Panc1 (cell line): ENCODE data around the gene LCE6A.

ENCODE experiments used
- CTCF ChIP-seq: fragments of 450-650 bp; IDR thresholded peaks from 2 replicates; pipeline ENCODE4 v1.5.1; 2017; ENCODE audit warnings: mild to moderate bottlenecking
- POLR2AphosphoS5 ChIP-seq: IDR thresholded peaks from 2 replicates; pipeline ENCODE4 v1.6.1; 2012; ENCODE audit warnings: mild to moderate bottlenecking, low read depth, low read length, moderate library complexity
- TF ChIP-seq, protein P1 (sequence below), 2 experiments: IDR thresholded peaks; 2 replicates each; pipeline ENCODE4 v1.6.1; 2011 to 2012; ENCODE audit warnings: low read depth in 2 of 2, control low read depth in 1 of 2, low read length in 1 of 2, mild to moderate bottlenecking in 1 of 2, moderate library complexity in 1 of 2; ENCODE audit not compliant: insufficient read depth in 1 of 2

- TF ChIP-seq CTCF (no peak), POLR2AphosphoS5 (no peak)
- TF ChIP-seq, protein P1, sequence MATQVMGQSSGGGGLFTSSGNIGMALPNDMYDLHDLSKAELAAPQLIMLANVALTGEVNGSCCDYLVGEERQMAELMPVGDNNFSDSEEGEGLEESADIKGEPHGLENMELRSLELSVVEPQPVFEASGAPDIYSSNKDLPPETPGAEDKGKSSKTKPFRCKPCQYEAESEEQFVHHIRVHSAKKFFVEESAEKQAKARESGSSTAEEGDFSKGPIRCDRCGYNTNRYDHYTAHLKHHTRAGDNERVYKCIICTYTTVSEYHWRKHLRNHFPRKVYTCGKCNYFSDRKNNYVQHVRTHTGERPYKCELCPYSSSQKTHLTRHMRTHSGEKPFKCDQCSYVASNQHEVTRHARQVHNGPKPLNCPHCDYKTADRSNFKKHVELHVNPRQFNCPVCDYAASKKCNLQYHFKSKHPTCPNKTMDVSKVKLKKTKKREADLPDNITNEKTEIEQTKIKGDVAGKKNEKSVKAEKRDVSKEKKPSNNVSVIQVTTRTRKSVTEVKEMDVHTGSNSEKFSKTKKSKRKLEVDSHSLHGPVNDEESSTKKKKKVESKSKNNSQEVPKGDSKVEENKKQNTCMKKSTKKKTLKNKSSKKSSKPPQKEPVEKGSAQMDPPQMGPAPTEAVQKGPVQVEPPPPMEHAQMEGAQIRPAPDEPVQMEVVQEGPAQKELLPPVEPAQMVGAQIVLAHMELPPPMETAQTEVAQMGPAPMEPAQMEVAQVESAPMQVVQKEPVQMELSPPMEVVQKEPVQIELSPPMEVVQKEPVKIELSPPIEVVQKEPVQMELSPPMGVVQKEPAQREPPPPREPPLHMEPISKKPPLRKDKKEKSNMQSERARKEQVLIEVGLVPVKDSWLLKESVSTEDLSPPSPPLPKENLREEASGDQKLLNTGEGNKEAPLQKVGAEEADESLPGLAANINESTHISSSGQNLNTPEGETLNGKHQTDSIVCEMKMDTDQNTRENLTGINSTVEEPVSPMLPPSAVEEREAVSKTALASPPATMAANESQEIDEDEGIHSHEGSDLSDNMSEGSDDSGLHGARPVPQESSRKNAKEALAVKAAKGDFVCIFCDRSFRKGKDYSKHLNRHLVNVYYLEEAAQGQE (IDR thresholded peaks at IDR 0.05; ENCODE audit: insufficient read depth in 1 of 2, low read depth in 2 of 2, low read length in 1 of 2), result no peak
Measured at GRCh38 chr1:152859696-152860095, 17.0 kb downstream of the LCE6A start, which contains the start of gene LCE7A.
